Neural cell (in vitro differentiated cells): ENCODE results near the gene FFAR2. TPM values are rescaled to one million over a fixed set of nuclear protein-coding genes. Genes with fewer than 3 reads are reported as not detected.

ENCODE experiments used
- H2AFZ ChIP-seq: fragments of 200-600, 300-800 bp; sonication (generic), shearing (Covaris generic); 2 replicates; pipeline ENCODE4 v1.6.0; 2014; ENCODE audit warnings: low read depth, mild to moderate bottlenecking, antibody characterized with exemption, low read length, moderate library complexity
- H3F3A ChIP-seq: fragments of 200-600 bp; shearing (Covaris generic); 2 replicates; pipeline ENCODE4 v1.6.1; 2016; ENCODE audit warnings: mild to moderate bottlenecking, moderate library complexity, mixed read lengths, antibody characterized with exemption, low read length; ENCODE audit not compliant: insufficient read depth, poor library complexity, severe bottlenecking
- H3K27ac ChIP-seq: fragments of 200-600, 300-800 bp; sonication (generic), shearing (Covaris generic); 2 replicates; pipeline ENCODE4 v1.5.1; 2014; ENCODE audit warnings: mild to moderate bottlenecking, low read length, moderate library complexity
- H3K27me3 ChIP-seq: fragments of 300-800, 200-600 bp; sonication (generic), shearing (Covaris generic); 2 replicates; pipeline ENCODE4 v1.6.0; 2014; ENCODE audit warnings: mild to moderate bottlenecking, low read depth, low read length, moderate library complexity; ENCODE audit not compliant: insufficient read depth
- H3K36me3 ChIP-seq: fragments of 300-800, 200-600 bp; sonication (generic), shearing (Covaris generic); 2 replicates; pipeline ENCODE4 v1.5.1; 2014; ENCODE audit warnings: mild to moderate bottlenecking, antibody characterized with exemption, low read length, moderate library complexity; ENCODE audit not compliant: insufficient read depth
- H3K4me2 ChIP-seq: fragments of 300-800, 200-600 bp; sonication (generic), shearing (Covaris generic); 2 replicates; pipeline ENCODE4 v1.6.0; 2014; ENCODE audit warnings: mild to moderate bottlenecking, low read length
- H3K4me3 ChIP-seq: fragments of 300-800, 200-600 bp; sonication (generic), shearing (Covaris generic); 2 replicates; pipeline ENCODE4 v1.5.1; 2014; ENCODE audit warnings: mild to moderate bottlenecking, low read length, moderate library complexity
- H3K79me2 ChIP-seq: fragments of 200-600 bp; shearing (Covaris generic); replicated peaks from 2 replicates; pipeline ENCODE4 v1.6.0; 2014; ENCODE audit warnings: mild to moderate bottlenecking, low read length, moderate library complexity; ENCODE audit not compliant: insufficient read depth
- H3K9ac ChIP-seq: fragments of 300-800, 200-600 bp; sonication (generic), shearing (Covaris generic); 2 replicates; pipeline ENCODE4 v1.6.1; 2016; ENCODE audit warnings: mild to moderate bottlenecking, low read length, mixed read lengths
- H3K9me2 ChIP-seq: fragments of 200-600 bp; shearing (Covaris generic); 2 replicates; pipeline ENCODE4 v1.6.1; 2016; ENCODE audit warnings: mild to moderate bottlenecking, low read length, mixed read lengths; ENCODE audit not compliant: insufficient read depth
- H3K9me3 ChIP-seq: fragments of 200-600, 300-800 bp; sonication (generic), shearing (Covaris generic); 2 replicates; pipeline ENCODE4 v1.6.1; 2016; ENCODE audit warnings: mild to moderate bottlenecking, mixed run types, low read length, moderate library complexity, mixed read lengths
- H4K20me1 ChIP-seq: fragments of 200-600 bp; shearing (Covaris generic); 2 replicates; pipeline ENCODE4 v1.6.1; 2016; ENCODE audit warnings: mild to moderate bottlenecking, mixed run types; ENCODE audit not compliant: insufficient read depth
- EP300 ChIP-seq: fragments of 450-650 bp; conservative IDR thresholded peaks from 2 replicates; pipeline ENCODE4 v1.6.1; 2014; ENCODE audit warnings: antibody characterized with exemption, mild to moderate bottlenecking, moderate library complexity; ENCODE audit not compliant: poor library complexity, severe bottlenecking
- EZH2 ChIP-seq: fragments of 200-600, 300-800 bp; shearing (Covaris generic), sonication (generic); IDR thresholded peaks from 2 replicates; pipeline ENCODE4 v1.6.1; 2014; ENCODE audit warnings: antibody characterized with exemption, low read length, borderline replicate concordance, mild to moderate bottlenecking; ENCODE audit not compliant: insufficient read depth, poor library complexity, severe bottlenecking
- MXI1 ChIP-seq: fragments of 450-650 bp; conservative IDR thresholded peaks from 2 replicates; pipeline ENCODE4 v1.6.1; 2014; ENCODE audit warnings: antibody characterized with exemption, mild to moderate bottlenecking; ENCODE audit not compliant: poor library complexity, severe bottlenecking
- POLR2AphosphoS5 ChIP-seq: IDR thresholded peaks from 2 replicates; pipeline ENCODE4 v1.6.1; 2012
- RAD21 ChIP-seq: fragments of 450-650 bp; conservative IDR thresholded peaks from 2 replicates; pipeline ENCODE4 v1.6.1; 2014; ENCODE audit warnings: antibody characterized with exemption, mild to moderate bottlenecking, moderate library complexity
- SMC3 ChIP-seq: fragments of 450-650 bp; conservative IDR thresholded peaks from 2 replicates; pipeline ENCODE4 v1.6.1; 2014; ENCODE audit warnings: antibody characterized with exemption, mild to moderate bottlenecking, moderate library complexity; ENCODE audit not compliant: poor library complexity
- TAF1 ChIP-seq: IDR thresholded peaks from 2 replicates; pipeline ENCODE4 v1.6.1; 2012; ENCODE audit warnings: low read depth
- polyA plus RNA-seq: library from polyadenylated mRNA; depleted of rRNA; stranded (reverse); fragments of >200 nt; gene quantifications from 2 replicates; pipeline ENCODE4 v1.2.3, GENCODE V29; 2014
- TF ChIP-seq, protein P1 (sequence below): IDR thresholded peaks from 2 replicates; pipeline ENCODE4 v1.6.1; 2012; ENCODE audit warnings: borderline replicate concordance
- TF ChIP-seq, protein P2 (sequence below): fragments of 450-650 bp; IDR thresholded peaks from 2 replicates; pipeline ENCODE4 v1.5.1; 2014; ENCODE audit warnings: antibody characterized with exemption, mild to moderate bottlenecking, moderate library complexity; ENCODE audit not compliant: poor library complexity, severe bottlenecking

The FFAR2 gene
- polyA plus RNA-seq, 1 donor from 2014 or later, result not detected

DNA sequence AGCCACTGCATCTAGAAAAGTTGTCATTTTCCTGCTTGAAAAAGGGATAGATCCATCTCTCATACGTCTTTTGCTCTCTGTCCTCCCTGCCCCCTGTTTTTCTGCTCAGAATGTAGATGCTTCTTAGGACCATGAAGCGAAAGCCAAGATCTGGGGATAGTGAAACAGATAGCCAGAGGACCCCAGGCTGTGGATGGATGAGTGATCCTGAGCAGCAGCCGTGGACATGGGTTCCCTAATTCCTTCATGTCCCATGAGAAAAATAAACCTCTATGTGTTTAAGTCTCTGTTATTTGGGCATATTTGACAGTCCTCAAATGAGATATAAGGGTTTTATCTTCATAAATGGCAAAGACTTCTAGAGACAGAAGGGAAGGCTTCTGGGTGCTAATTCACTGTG, 12.2 kb upstream of the FFAR2 start:
- no peak overlapping the region for H2AFZ ChIP-seq
- no peak overlapping the region for H3K27ac ChIP-seq
- no peaks in the 10 kb centered on the region for H3K79me2 ChIP-seq
- no peak overlapping the region for H3K4me2 ChIP-seq
- H3K4me3 ChIP-seq, result no peak overlapping the region
- H3K27me3 ChIP-seq, result no peaks in the 10 kb centered on the region
- TF ChIP-seq SMC3 (no peak), EP300 (no peak), TAF1 (no peak), MXI1 (no peak), POLR2AphosphoS5 (no peak), RAD21 (no peak)
- TF ChIP-seq, protein P1, sequence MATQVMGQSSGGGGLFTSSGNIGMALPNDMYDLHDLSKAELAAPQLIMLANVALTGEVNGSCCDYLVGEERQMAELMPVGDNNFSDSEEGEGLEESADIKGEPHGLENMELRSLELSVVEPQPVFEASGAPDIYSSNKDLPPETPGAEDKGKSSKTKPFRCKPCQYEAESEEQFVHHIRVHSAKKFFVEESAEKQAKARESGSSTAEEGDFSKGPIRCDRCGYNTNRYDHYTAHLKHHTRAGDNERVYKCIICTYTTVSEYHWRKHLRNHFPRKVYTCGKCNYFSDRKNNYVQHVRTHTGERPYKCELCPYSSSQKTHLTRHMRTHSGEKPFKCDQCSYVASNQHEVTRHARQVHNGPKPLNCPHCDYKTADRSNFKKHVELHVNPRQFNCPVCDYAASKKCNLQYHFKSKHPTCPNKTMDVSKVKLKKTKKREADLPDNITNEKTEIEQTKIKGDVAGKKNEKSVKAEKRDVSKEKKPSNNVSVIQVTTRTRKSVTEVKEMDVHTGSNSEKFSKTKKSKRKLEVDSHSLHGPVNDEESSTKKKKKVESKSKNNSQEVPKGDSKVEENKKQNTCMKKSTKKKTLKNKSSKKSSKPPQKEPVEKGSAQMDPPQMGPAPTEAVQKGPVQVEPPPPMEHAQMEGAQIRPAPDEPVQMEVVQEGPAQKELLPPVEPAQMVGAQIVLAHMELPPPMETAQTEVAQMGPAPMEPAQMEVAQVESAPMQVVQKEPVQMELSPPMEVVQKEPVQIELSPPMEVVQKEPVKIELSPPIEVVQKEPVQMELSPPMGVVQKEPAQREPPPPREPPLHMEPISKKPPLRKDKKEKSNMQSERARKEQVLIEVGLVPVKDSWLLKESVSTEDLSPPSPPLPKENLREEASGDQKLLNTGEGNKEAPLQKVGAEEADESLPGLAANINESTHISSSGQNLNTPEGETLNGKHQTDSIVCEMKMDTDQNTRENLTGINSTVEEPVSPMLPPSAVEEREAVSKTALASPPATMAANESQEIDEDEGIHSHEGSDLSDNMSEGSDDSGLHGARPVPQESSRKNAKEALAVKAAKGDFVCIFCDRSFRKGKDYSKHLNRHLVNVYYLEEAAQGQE, result no peak
- TF ChIP-seq, protein P2, sequence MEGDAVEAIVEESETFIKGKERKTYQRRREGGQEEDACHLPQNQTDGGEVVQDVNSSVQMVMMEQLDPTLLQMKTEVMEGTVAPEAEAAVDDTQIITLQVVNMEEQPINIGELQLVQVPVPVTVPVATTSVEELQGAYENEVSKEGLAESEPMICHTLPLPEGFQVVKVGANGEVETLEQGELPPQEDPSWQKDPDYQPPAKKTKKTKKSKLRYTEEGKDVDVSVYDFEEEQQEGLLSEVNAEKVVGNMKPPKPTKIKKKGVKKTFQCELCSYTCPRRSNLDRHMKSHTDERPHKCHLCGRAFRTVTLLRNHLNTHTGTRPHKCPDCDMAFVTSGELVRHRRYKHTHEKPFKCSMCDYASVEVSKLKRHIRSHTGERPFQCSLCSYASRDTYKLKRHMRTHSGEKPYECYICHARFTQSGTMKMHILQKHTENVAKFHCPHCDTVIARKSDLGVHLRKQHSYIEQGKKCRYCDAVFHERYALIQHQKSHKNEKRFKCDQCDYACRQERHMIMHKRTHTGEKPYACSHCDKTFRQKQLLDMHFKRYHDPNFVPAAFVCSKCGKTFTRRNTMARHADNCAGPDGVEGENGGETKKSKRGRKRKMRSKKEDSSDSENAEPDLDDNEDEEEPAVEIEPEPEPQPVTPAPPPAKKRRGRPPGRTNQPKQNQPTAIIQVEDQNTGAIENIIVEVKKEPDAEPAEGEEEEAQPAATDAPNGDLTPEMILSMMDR, result no peak
- no peaks in the 10 kb centered on the region for H3K9me3 ChIP-seq
- no peaks in the 10 kb centered on the region for H3K9me2 ChIP-seq
- H3F3A ChIP-seq, result no peaks in the 10 kb centered on the region
- H3K36me3 ChIP-seq, result no peaks in the 10 kb centered on the region
- H4K20me1 ChIP-seq, result no peaks in the 10 kb centered on the region
- H3K9ac ChIP-seq, result no peak overlapping the region

DNA sequence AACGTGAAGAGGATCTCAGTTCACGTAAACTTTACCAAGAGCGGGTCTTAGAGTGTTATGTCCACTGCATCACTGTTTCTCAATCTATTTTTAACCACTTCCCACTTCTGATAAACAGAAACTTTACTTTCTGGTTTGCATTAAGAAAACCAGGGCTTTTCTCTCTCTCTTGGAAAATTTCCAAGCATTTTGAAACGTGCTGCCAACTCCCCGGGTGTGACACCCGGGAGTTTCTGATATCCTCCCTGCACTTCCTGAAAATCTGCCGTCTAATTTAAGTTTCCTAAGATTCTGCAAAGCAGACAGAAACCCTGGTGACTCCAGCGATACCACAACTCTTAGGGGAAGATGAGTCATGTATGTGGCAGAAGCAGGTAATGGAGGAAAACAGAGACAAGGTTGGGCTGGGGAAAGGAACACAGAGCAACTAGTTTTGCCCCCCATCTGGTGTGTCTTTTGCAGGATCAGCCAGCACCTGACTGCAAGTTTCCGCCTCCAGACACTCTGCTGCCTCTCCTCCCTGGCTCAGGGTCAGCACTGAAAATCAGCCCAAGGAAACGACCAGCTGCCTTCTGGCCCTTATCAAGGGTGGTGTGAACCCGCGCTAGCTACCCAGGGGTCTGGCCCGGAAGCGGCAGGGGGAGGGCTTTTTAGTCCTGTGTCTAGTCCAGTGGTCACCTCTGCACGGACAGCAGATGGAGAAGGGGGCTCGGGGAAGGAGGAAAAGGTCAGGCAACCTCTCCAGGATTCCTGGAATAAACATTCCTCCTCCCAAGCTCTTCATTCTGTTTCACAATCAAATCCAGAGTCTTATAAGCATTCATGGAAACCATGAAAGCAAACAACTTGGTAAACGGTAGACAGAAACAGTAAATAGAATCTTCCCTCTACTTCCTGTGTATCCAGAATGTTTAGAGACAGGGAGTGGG, 11.3 kb upstream of the FFAR2 start:
- Histone ChIP-seq H3K79me2 (no peaks in the 10 kb centered on the region), H2AFZ (no peak overlapping the region), H3K4me2 (no peak overlapping the region), H3K9me2 (no peaks in the 10 kb centered on the region), H3K4me3 (no peak overlapping the region), H3K27ac (no peak overlapping the region), H3K27me3 (no peaks in the 10 kb centered on the region), H4K20me1 (no peaks in the 10 kb centered on the region), H3K9ac (no peak overlapping the region), H3K9me3 (no peaks in the 10 kb centered on the region), H3K36me3 (no peaks in the 10 kb centered on the region), H3F3A (no peaks in the 10 kb centered on the region)
- TF ChIP-seq EZH2, result no peak
- TF ChIP-seq RAD21, result no peak
- TF ChIP-seq, protein P2, result no peak
- TF ChIP-seq EP300, result no peak
- TF ChIP-seq SMC3, result no peak
- no peak for TF ChIP-seq MXI1
- no peak for TF ChIP-seq TAF1
- TF ChIP-seq, protein P1, result no peak
- TF ChIP-seq POLR2AphosphoS5, result no peak
